Fibroblast of skin of back (primary cell): ENCODE results near the gene SMCP. TPM values are rescaled to one million over a fixed set of nuclear protein-coding genes. Genes with fewer than 3 reads are reported as not detected.

Source experiments
- DNase-seq: peaks from one replicate; pipeline ENCODE4 v3.0.0-alpha.2; 2013
- polyA plus RNA-seq, 2 experiments: library from polyadenylated mRNA; unstranded; fragments of 120-200 nt; gene quantifications; one replicate each; pipeline ENCODE4 v1.2.1, GENCODE V29; 2013; ENCODE audit not compliant: insufficient read length in 2 of 2

Gene SMCP, protein sequence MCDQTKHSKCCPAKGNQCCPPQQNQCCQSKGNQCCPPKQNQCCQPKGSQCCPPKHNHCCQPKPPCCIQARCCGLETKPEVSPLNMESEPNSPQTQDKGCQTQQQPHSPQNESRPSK
- polyA plus RNA-seq (2013, experiment 1 of 2; ENCODE audit: insufficient read length) = not detected
- polyA plus RNA-seq (2013, experiment 2 of 2; ENCODE audit: insufficient read length) = not detected

- no peak for DNase-seq
Observed at GRCh38 chr1:152878042-152878441, at the start of gene SMCP. SMCP (plus strand) TSS chr1:152878322; CDS start chr1:152884423, 6,101 bp downstream.

DNA sequence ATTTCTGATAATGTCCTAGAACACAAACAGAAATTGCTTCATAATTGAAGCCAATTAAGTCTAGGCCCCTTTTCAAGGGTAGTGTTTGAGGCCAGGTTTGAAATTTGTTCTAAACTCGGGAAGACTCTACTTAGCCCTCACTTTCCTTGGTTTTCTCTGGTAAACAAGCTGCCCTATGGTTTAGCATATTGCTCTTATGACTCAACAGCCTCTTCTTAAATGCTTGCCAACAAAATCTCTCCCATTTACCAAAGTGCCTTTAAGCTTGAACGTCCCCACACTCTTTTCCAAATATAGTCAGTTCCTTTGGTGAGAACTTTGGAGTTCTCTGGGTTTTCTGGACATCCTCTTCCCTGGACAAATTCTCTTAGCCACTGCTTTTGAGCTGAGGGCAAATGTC lies 41.3 kb upstream of the SMCP start:
- no peak for DNase-seq

- no peak for DNase-seq
Observed at GRCh38 chr1:152842556-152842955, 35.6 kb upstream of the SMCP start, which contains the start of gene LCE6A. LCE6A (plus strand) TSS chr1:152842856; CDS start chr1:152843521, 665 bp downstream.

DNA sequence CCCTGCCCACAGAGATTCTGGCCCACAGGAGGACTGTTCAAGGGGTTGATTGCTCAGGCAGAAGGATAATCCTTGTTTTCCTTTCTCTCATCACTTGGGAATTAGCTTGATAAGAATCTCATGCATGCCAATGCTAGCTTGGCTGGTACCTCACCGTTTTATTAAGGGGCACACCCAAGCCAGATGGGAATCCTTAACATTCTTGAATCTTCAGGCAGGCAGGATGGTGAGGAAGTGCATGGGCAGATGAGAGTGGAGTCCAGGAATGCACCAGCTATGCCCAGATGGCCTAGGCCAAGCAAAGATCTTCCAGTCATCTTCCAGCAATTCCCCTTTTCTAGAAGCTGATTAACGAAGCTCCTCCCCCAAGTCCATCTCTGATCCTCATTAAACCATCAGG lies 22.5 kb upstream of the SMCP start:
- DNase-seq = no peak

GRCh38 chr1:152858062-152858461 lies 20.1 kb upstream of the SMCP start:
- no peak for DNase-seq

DNA sequence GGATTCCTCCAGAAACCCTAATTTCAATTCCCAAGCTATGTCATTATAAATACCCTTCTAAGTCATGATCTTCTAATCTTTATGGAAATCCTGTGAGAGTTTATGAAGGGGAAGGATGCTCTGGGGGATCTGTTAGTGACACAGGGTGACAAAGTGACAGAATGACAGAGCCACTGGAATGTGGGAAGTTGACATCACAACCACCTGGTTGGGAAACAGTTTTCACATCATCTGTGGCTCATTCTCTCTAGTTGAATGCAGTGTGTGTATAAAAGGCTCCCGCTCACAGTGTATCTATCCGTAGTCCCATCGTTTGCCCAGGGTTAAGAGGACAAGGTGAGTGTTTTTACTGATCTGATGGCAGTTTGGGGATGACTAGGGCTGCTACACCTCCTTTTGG lies 18.4 kb upstream of the SMCP start, which contains the start of gene LCE7A:
TSS of gene LCE7A (plus strand) at position 301 of the 400 bp plus-strand sequence. CDS start 702 bp downstream, outside the sequence.
- DNase-seq = no peak

GRCh38 chr1:152860129-152860528 lies 18.0 kb upstream of the SMCP start:
- no peak for DNase-seq

GRCh38 chr1:152861374-152861773 lies 16.7 kb upstream of the SMCP start:
- no peak for DNase-seq

GRCh38 chr1:152864443-152864842 lies 13.7 kb upstream of the SMCP start:
- DNase-seq = no peak

GRCh38 chr1:152866321-152866720 lies 11.8 kb upstream of the SMCP start:
- DNase-seq = no peak

GRCh38 chr1:152869808-152870419 lies 8.2 kb upstream of the SMCP start:
- DNase-seq = peak; percentile 65

- no peak for DNase-seq
Observed at GRCh38 chr1:152870831-152871730, 7.0 kb upstream of the SMCP start.

DNA sequence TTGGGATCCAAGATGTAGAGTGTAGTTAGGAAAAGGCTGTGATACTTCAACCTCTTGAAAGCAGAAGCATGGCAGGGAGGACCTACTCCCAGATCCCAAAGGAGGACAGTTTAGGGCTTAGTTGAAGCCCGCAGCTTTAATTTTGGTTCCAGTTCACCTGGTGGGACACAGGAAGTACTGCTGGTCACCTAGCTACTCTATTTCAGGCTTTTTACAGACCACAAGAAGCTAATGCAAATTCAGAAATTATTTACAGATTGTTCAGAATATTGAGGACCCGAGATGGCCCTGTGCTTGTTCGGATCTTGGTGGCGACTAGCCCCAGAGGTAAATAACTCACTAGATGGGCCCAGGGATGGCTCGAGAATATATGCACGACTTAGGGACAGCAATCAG lies 6.4 kb upstream of the SMCP start:
- no peak for DNase-seq

DNA sequence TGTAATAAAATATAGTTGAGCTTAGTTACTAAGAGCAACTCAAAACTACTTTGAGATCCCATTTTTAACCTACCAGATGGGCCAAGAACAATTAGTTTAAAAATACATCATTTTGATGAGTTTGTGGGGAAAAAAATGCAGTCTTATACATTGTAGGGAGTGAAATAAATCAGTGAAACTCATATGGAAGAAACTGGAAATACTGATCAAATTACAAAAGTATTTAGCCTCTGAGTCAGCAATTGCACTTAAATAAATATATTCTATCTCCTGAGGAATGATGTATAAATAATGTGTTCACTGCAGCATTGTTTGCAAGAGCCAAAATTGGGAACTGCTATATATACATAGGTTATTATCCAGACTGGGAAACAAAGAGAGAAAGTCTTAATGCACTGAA lies 4.6 kb upstream of the SMCP start:
- peak; percentile 46 for DNase-seq

DNA sequence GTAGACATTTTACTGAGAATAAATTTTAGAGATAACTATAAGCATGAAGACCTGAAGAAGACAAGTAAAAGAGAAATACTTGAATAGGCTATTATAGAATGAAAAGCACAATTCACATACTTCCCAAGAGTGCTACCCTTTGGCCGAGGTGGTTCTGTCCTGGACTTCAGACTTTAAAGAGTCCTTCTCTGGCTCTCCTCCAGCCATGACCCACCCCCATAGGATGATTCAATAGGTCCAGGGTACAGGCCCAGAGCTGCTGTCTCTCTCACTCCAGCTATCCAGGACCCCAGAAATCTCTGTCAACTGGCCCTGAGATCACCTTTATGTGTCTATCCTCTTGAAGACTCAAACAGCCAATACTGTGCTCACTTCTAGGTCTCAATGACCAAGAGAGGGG lies 1.3 kb upstream of the SMCP start:
- DNase-seq = no peak

DNA sequence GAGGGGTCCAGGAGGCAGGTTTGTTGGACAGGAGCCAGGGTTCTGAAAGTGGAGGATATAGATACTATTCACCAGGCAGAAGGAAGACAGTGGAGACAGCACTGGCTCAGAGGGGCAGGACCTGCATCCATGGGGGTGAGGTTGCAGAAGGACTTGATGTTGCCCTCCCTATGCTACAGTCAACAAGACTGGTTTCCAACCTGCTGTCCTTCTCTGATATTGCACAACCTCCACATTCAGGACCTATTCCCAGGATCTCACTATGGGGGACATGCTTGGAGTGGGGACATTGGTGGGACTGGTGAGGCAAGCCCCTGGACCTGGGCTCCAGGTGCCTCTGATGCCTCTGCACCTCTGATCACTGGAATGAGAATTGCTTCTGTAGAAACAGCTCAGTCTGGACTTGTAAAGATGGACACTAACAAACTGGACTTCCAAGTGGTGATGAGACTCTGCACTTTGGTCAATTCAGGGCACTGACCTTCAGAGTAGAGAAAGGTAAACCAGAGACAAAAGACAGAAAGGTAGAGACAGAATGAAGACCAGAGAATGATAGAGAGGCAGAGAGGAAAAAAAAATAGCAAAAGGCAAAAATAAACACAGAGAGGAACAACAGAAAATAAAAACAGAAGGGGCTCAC lies 1.6 kb downstream of the SMCP start:
- no peak for DNase-seq

DNA sequence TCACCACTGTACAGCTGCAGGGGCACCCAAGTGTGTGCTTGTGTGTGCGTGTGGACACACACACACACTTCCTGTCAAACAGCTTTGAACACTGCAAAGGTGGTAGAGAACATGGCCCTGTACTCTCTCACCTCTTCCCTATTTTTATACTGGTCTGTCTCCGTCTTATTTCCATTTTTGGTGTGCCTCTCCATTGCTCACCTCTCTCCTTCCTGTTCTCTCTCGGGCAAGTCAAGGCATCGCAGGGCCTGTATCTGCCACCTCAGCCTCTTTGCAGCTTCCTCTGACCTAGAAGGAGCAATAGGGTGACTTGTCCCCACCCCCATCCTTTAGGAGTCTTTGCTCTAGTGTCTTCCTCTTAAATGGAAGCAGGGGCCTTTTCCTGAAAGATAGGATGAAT lies 2.2 kb downstream of the SMCP start:
- no peak for DNase-seq

GRCh38 chr1:152880907-152881306 lies 2.8 kb downstream of the SMCP start:
- DNase-seq = no peak

GRCh38 chr1:152884085-152884484 lies 6.0 kb downstream of the SMCP start:
- no peak for DNase-seq

DNA sequence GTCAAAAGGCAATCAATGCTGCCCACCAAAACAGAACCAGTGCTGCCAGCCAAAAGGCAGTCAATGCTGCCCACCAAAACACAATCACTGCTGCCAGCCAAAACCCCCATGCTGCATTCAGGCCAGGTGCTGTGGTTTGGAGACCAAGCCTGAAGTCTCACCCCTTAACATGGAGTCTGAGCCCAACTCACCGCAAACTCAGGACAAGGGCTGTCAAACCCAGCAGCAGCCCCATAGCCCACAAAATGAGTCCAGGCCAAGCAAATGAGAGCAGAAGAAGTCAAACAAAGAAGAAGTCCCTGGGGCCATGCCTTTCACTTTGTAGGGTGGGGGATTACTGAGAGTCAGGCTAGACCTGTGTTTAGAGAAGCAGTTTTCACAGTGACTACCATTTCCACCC lies 6.4 kb downstream of the SMCP start:
- DNase-seq = no peak

GRCh38 chr1:152884966-152885624 lies 7.0 kb downstream of the SMCP start:
- DNase-seq = peak; percentile 81

GRCh38 chr1:152886085-152886484 lies 8.0 kb downstream of the SMCP start:
- DNase-seq = peak; percentile 29
